GM13977 (cell line): ENCODE measurements around the gene APOC3.

Experiments
- DNase-seq: peaks from one replicate; pipeline ENCODE4 v3.0.0; 2012; ENCODE audit warnings: low spot score
- in situ Hi-C: fragments of 300-500 bp; cut with MboI; formaldehyde crosslinking; loops from one replicate; pipeline ENCODE4 v1.12.0; 2022; ENCODE audit warnings: low sequenced_read_pairs, low pct_unique_long_range_greater_than_20kb, mixed read lengths, inconsistent platforms; ENCODE audit not compliant: unreplicated experiment
- TF ChIP-seq, protein P1 (sequence below): IDR thresholded peaks from 2 replicates; pipeline ENCODE4 v1.5.1; 2012; ENCODE audit warnings: mild to moderate bottlenecking, control low read depth; ENCODE audit not compliant: insufficient read depth; ENCODE audit errors: extremely low read depth, missing control alignments

Gene APOC3

DNA sequence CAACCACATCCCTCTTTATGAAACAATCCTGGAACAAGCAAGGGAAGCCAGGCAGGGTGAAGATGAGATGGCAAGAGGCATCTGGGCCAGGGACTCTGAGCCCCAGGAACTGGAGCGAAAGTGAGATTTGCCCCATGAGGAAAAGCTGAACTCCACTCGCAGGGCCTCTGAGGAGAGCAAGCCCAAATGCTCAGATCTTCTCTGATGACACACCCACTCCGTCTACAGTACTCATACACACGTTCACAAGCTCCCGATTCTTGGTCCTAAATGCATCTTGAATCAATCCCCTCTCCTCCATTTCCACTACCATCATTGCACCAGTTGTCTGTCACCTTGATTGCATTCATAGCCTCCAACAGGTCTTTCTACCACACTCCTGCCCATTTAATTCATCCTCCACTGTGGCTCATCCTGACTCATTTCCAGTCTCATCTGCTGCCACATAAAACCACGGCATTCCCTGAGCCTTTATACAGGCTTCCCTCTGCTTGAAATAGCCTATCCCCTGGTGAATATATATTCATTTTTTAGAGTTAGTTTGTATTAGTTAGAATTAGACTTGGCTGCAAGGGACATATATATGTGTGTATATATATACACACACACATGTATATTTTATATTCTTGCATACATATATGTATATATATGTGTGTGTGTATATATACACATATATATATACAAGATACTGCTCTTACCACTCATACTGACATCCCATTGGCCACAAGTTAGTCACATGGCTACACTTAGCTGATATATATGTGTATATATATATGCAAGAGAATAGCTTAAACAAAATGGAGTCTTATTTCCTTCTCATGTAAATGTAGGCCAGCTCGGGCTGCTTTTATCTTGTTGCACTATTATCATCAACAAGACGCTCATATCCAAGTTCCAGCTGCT lies 36.6 kb upstream of the APOC3 start:
- in situ Hi-C loops, result loop anchor here (25.0 kb wide), 1 partner anchor 319 kb away; no protein-coding TSS in a partner anchor
- no peak for DNase-seq
- TF ChIP-seq, protein P1, sequence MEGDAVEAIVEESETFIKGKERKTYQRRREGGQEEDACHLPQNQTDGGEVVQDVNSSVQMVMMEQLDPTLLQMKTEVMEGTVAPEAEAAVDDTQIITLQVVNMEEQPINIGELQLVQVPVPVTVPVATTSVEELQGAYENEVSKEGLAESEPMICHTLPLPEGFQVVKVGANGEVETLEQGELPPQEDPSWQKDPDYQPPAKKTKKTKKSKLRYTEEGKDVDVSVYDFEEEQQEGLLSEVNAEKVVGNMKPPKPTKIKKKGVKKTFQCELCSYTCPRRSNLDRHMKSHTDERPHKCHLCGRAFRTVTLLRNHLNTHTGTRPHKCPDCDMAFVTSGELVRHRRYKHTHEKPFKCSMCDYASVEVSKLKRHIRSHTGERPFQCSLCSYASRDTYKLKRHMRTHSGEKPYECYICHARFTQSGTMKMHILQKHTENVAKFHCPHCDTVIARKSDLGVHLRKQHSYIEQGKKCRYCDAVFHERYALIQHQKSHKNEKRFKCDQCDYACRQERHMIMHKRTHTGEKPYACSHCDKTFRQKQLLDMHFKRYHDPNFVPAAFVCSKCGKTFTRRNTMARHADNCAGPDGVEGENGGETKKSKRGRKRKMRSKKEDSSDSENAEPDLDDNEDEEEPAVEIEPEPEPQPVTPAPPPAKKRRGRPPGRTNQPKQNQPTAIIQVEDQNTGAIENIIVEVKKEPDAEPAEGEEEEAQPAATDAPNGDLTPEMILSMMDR, result no peak

DNA sequence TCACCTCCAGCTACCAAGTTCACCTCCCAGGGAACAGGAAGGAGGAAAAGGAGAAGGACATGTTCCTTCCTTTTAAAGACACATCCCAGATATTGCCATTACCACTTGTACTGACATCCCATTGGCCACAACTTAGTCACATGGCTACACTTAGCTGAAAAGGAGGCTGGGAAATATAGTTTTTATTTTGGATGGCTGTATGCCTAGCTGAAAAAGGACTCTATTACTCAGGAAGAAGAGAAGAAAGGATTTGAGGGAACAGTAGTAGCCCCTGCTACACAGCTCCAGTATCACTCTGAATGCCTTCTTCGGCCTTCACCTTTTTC lies 36.0 kb upstream of the APOC3 start:
- TF ChIP-seq, protein P1, result no peak
- DNase-seq, result no peak
- in situ Hi-C loops, result loop anchor here (25.0 kb wide), 1 partner anchor 319 kb away; no protein-coding TSS in a partner anchor

DNA sequence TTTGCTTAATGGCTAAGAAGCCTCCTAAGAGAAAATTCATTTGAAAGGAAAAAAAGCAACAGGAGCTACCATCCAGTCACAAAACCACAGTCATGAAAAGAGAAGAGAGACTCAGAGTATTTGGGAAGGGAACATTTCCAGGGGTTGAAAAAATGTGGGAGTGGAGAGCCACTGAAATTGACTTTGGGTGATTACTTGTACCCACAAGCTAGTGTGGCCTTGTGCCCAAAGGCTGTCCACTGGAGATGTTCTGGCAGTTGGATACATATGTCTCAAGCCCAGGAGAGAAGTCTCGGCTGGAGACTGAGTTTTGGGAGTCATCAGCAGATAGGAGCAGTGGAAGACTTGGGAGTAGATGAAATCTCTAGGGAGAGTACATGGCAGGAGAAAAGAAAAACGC lies 34.9 kb upstream of the APOC3 start:
- no peak for DNase-seq
- TF ChIP-seq, protein P1, result no peak
- in situ Hi-C loops, result loop anchor here (25.0 kb wide), 1 partner anchor 317 kb away; no protein-coding TSS in a partner anchor

DNA sequence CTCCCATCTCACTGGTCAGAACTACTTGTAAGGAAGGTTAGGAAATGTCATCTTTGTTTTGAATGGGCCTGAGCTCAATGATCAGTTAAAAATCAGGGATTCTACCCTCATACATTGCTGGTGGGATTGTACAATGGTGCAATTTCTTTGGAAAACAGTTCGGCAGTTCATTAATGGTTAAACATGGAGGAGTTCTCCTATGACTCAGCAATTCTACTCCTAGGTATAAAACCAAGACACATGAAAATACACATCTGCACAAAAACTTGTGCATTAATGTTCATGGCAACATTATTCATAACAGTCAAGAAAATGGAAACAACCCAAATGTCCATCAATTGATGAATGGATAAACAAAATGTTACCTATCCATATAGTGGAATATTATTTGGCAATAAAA lies 33.2 kb upstream of the APOC3 start:
- TF ChIP-seq, protein P1, result no peak
- no peak for DNase-seq
- in situ Hi-C loops, result loop anchor here (25.0 kb wide), 1 partner anchor 316 kb away; no protein-coding TSS in a partner anchor

DNA sequence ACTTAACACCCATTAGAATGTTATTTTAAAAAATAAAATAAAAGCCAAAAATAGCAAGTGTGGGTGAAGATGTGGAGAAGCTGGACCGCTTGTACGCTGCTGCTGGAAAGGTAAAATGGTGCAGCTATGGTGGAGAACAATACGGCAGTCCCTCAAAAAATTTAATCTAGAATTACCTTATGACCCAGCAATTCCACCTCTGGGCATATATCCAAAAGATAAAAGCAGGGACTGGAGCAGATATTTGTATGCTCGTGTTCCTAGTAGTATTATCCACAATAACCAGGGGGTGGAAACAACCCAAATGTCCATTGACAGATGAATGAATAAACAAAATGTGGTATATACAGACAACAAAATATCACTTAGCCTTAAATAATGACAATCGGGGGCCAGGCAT lies 31.9 kb upstream of the APOC3 start:
- in situ Hi-C loops, result loop anchor here (25.0 kb wide), 1 partner anchor 314 kb away; no protein-coding TSS in a partner anchor
- TF ChIP-seq, protein P1, result no peak

DNA sequence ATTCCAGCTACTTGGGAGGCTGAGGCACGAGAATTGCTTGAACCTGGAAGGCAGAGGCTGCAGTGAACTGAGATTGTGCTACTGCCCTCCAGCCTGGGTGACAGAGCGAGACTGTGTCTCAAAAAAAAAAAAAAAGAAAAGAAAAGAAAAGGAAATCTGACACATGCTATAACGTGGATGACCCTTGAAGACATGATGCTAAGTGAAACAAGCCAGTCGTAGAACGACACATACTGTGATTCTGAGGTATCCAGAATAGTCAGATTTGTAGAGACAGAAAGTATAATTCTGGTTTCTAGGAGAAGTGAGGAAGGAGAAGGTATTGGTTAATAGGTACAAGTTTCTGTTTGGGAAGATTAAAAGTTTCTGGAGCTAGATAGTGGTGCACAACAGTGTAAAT lies 31.3 kb upstream of the APOC3 start:
- in situ Hi-C loops, result loop anchor here (25.0 kb wide), 1 partner anchor 314 kb away; no protein-coding TSS in a partner anchor
- DNase-seq, result no peak
- TF ChIP-seq, protein P1, result no peak

More for the DNA sequence above, 31.9 kb upstream of the APOC3 start:
- DNase-seq, result no peak
